AG09309 (cell line): ENCODE results near the gene FCER1G.

Source experiments
- DNase-seq: peaks from one replicate; pipeline ENCODE4 v3.0.0-alpha.2; 2010; ENCODE audit warnings: low read depth
- H3K4me3 ChIP-seq: 2 replicates; pipeline ENCODE4 v1.5.1; 2011; ENCODE audit warnings: mild to moderate bottlenecking, low read depth, low read length, moderate library complexity; ENCODE audit not compliant: control insufficient read depth
- TF ChIP-seq, protein P1 (sequence below): IDR thresholded peaks from 2 replicates; pipeline ENCODE4 v1.5.1; 2011; ENCODE audit warnings: mild to moderate bottlenecking, low read depth, low read length, inconsistent platforms; ENCODE audit not compliant: insufficient read depth, control insufficient read depth; ENCODE audit errors: missing control alignments

The FCER1G gene

DNA sequence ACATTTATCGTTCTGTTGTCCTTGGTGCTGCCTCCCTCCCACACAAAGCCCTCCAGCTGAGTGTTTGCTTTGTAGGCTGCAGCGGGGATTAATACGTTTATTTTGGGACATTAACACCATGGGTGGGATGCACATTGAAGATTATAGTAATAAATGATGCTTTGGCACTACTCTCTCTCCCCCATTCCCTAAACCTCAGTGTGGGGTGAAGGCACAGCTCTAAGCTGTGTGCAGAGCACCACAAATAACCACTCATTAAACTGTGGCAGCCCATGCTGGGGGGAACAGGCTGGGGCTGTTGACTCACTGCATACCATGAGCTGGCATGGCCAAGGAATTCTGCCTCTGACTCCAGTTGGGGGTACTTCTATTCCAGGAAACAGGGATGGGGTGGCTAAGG is 51.1 kb downstream of the FCER1G start:
- DNase-seq = no peak
- TF ChIP-seq, protein P1, sequence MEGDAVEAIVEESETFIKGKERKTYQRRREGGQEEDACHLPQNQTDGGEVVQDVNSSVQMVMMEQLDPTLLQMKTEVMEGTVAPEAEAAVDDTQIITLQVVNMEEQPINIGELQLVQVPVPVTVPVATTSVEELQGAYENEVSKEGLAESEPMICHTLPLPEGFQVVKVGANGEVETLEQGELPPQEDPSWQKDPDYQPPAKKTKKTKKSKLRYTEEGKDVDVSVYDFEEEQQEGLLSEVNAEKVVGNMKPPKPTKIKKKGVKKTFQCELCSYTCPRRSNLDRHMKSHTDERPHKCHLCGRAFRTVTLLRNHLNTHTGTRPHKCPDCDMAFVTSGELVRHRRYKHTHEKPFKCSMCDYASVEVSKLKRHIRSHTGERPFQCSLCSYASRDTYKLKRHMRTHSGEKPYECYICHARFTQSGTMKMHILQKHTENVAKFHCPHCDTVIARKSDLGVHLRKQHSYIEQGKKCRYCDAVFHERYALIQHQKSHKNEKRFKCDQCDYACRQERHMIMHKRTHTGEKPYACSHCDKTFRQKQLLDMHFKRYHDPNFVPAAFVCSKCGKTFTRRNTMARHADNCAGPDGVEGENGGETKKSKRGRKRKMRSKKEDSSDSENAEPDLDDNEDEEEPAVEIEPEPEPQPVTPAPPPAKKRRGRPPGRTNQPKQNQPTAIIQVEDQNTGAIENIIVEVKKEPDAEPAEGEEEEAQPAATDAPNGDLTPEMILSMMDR = no peak
- no peak overlapping the region for H3K4me3 ChIP-seq

DNA sequence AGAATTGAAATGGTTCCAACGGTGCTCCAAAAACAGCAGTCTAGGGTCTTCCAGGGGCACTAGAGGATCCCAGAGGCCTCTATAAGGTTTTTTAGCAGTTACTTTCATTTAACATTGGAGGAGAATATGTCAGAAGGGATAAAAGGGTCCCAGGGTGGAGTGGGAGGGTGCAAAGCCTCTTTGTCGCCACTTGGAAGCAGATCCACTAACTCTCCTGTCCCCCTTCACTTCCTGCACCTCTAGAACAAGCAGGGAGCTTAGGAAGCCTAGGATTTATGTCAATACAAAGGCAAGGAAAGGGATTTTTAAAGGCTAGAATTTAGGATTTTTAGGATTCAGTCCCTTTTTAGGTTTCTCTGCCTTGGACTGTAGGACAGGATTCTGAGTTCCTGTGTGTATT is 51.7 kb downstream of the FCER1G start:
- no peak overlapping the region for H3K4me3 ChIP-seq
- TF ChIP-seq, protein P1 = no peak
- DNase-seq = no peak

DNA sequence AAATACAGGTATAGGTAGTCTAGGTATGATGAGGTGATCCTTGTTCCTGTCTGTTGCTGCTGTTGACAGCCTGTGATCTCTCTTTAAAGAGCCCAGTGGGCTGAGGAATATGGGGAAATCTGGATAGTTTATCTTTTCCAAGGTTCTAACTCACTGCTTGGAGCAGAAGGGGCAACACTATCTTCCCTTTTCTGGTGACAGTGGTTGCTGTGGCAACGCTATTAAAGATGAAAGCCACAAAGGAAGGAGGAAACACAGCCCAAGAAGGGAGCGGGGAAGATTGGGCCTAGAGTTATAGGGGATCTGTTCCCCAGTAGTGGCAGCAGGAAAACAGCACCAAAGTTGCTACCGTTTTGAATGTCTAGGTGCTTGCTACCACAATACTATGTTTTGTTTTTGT is 52.2 kb downstream of the FCER1G start:
- no peak overlapping the region for H3K4me3 ChIP-seq
- TF ChIP-seq, protein P1 = no peak
- no peak for DNase-seq
